ENCODE results near the gene REXO2.

- TF ChIP-seq POLR2A (IDR thresholded peaks at IDR 0.05), result no peak
- TF ChIP-seq CTCF (IDR thresholded peaks at IDR 0.05), result no peak
These were observed 8.6 kb downstream of the REXO2 start for GRCh38 chr11:114447892-114448291.

Measured in Peyer's patch (tissue), 4 donors.